Neuronal stem cell (in vitro differentiated cells): Measurements from ENCODE around the gene TECTA.
A peak's percentile ranks its signal among the peaks of the same experiment; 100 is the strongest.

Source experiments
- DNase-seq: peaks from one replicate; pipeline ENCODE4 v3.0.0-alpha.2; 2013; ENCODE audit warnings: low spot score
- H2AFZ ChIP-seq: one replicate; pipeline ENCODE4 v1.6.1; 2013; ENCODE audit warnings: mild to moderate bottlenecking, low read length, inconsistent platforms
- H2AK5ac ChIP-seq: 2 replicates; pipeline ENCODE4 v1.6.1; 2013; ENCODE audit warnings: low read depth, mild to moderate bottlenecking, inconsistent platforms, low read length, moderate library complexity, mixed read lengths
- H2BK120ac ChIP-seq: 2 replicates; pipeline ENCODE4 v1.6.1; 2013; ENCODE audit warnings: low read depth, mild to moderate bottlenecking, inconsistent platforms, low read length, moderate library complexity, mixed read lengths
- H2BK12ac ChIP-seq: one replicate; pipeline ENCODE4 v1.6.1; 2013; ENCODE audit warnings: low read length, inconsistent platforms
- H2BK15ac ChIP-seq: 2 replicates; pipeline ENCODE4 v1.6.1; 2013; ENCODE audit warnings: mild to moderate bottlenecking, low read length, inconsistent platforms, mixed read lengths
- H2BK5ac ChIP-seq: one replicate; pipeline ENCODE4 v1.6.1; 2013; ENCODE audit warnings: inconsistent platforms, mild to moderate bottlenecking, low read length, moderate library complexity
- H3K14ac ChIP-seq: one replicate; pipeline ENCODE4 v1.6.1; 2013; ENCODE audit warnings: low read length, inconsistent platforms
- H3K18ac ChIP-seq: 2 replicates; pipeline ENCODE4 v1.6.1; 2013; ENCODE audit warnings: low read length, inconsistent platforms
- H3K23ac ChIP-seq: 2 replicates; pipeline ENCODE4 v1.6.1; 2013; ENCODE audit warnings: low read depth, mild to moderate bottlenecking, mixed read lengths, low read length, inconsistent platforms; ENCODE audit not compliant: poor library complexity
- H3K27ac ChIP-seq: replicated peaks from 3 replicates; pipeline ENCODE4 v1.5.1; 2013; ENCODE audit warnings: low read length, inconsistent platforms
- H3K27me3 ChIP-seq, 3 experiments: 2 replicates each; pipeline ENCODE4 v1.6.1; 2013; ENCODE audit warnings: low read length in 3 of 3, mild to moderate bottlenecking in 2 of 3, inconsistent platforms in 1 of 3, low read depth in 1 of 3, mixed read lengths in 1 of 3, moderate library complexity in 1 of 3; ENCODE audit not compliant: control insufficient read depth in 3 of 3, insufficient read depth in 3 of 3
- H3K36me3 ChIP-seq, 2 donors: replicated peaks in 1 of 2; 2 replicates each; pipeline ENCODE4 v1.6.1; 2013; ENCODE audit warnings: low read length in 2 of 2; ENCODE audit not compliant: control insufficient read depth in 2 of 2, insufficient read depth in 2 of 2
- H3K4ac ChIP-seq: 2 replicates; pipeline ENCODE4 v1.6.1; 2013; ENCODE audit warnings: inconsistent platforms, mild to moderate bottlenecking, low read length, moderate library complexity
- H3K4me1 ChIP-seq, 2 donors: 1 replicate in 1 of 2; 2 replicates in 1 of 2; pipeline ENCODE4 v1.6.1; 2013; ENCODE audit warnings: low read length in 2 of 2, low read depth in 1 of 2; ENCODE audit not compliant: control insufficient read depth in 2 of 2, insufficient read depth in 1 of 2
- H3K4me2 ChIP-seq: one replicate; pipeline ENCODE4 v1.6.1; 2013; ENCODE audit warnings: mild to moderate bottlenecking, low read length, inconsistent platforms; ENCODE audit not compliant: insufficient read depth, poor library complexity, severe bottlenecking
- H3K4me3 ChIP-seq, 2 donors: 2 replicates each; pipeline ENCODE4 v1.5.1; 2013; ENCODE audit warnings: low read length in 2 of 2, mild to moderate bottlenecking in 2 of 2, inconsistent platforms in 1 of 2, moderate library complexity in 1 of 2
- H3K79me1 ChIP-seq: one replicate; pipeline ENCODE4 v1.6.1; 2013; ENCODE audit warnings: low read depth, mild to moderate bottlenecking, inconsistent platforms, low read length, moderate library complexity
- H3K9ac ChIP-seq: one replicate; pipeline ENCODE4 v1.6.1; 2013; ENCODE audit warnings: mild to moderate bottlenecking, low read depth, low read length, inconsistent platforms; ENCODE audit not compliant: poor library complexity
- H3K9me3 ChIP-seq, 2 donors: replicated peaks in 1 of 2; 2 replicates each; pipeline versions ENCODE3 to v1.6.1; 2013; ENCODE audit warnings: low read length in 2 of 2, mild to moderate bottlenecking in 2 of 2, inconsistent platforms in 1 of 2, low read depth in 1 of 2, mixed read lengths in 1 of 2, moderate library complexity in 1 of 2; ENCODE audit not compliant: control insufficient read depth in 2 of 2, insufficient read depth in 1 of 2
- H4K8ac ChIP-seq: one replicate; pipeline ENCODE4 v1.6.1; 2013; ENCODE audit warnings: low read depth, mild to moderate bottlenecking, inconsistent platforms, low read length, moderate library complexity
- H4K91ac ChIP-seq: one replicate; pipeline ENCODE4 v1.6.1; 2013; ENCODE audit warnings: low read length, low read depth, mild to moderate bottlenecking, inconsistent platforms; ENCODE audit not compliant: poor library complexity
- WGBS, 2 donors: extraction: QIAGEN DNeasy Blood & Tissue Kit; methylation state at CpG; one replicate each; pipeline ENCODE4 v1.1.7; 2013; ENCODE audit warnings: missing lambda C conversion rate in 2 of 2, mixed read lengths in 1 of 2; ENCODE audit not compliant: insufficient read length in 2 of 2, insufficient replicate concordance in 1 of 2; ENCODE audit errors: extremely low coverage in 2 of 2; 5-methylcytosine and 5-hydroxymethylcytosine counted together

The TECTA gene

GRCh38 chr11:121199516-121199915, 98.5 kb downstream of the TECTA start:
- H2BK12ac ChIP-seq, result no peak overlapping the region
- no peak overlapping the region for H3K18ac ChIP-seq
- no peaks in the 10 kb centered on the region for H3K36me3 ChIP-seq
- H3K4me3 ChIP-seq, result no peak overlapping the region
- H3K9ac ChIP-seq, result no peak overlapping the region
- no peak overlapping the region for H2BK15ac ChIP-seq
- H3K23ac ChIP-seq, result no peak overlapping the region
- no CpG with 5 or more reads among the region's 3 CpGs for WGBS, 2 donors
- no peak overlapping the region for H2BK120ac ChIP-seq
- H4K8ac ChIP-seq, result no peak overlapping the region
- DNase-seq, result no peak
- no peak overlapping the region for H4K91ac ChIP-seq
- H3K9me3 ChIP-seq, result no peaks in the 10 kb centered on the region
- H3K79me1 ChIP-seq, result no peaks in the 10 kb centered on the region
- H3K4me1 ChIP-seq, result peaks cover 0 to 20% of the 10 kb centered on the region in 2 donors
- no peak overlapping the region for H3K4ac ChIP-seq
- no peak overlapping the region for H2AK5ac ChIP-seq
- no peak overlapping the region for H3K4me2 ChIP-seq
- peak overlapping the region; percentile 70 for H2AFZ ChIP-seq
- H3K27ac ChIP-seq, result no peak overlapping the region
- H3K27me3 ChIP-seq, result no peaks in the 10 kb centered on the region
- no peak overlapping the region for H2BK5ac ChIP-seq
- no peak overlapping the region for H3K14ac ChIP-seq

- Histone ChIP-seq H3K4me2 (no peak overlapping the region), H2BK120ac (no peak overlapping the region), H3K27ac (no peak overlapping the region), H3K4me3 (no peak overlapping the region), H3K27me3 (no peaks in the 10 kb centered on the region), H3K9ac (no peak overlapping the region), H3K18ac (no peak overlapping the region), H3K14ac (no peak overlapping the region), H2BK5ac (no peak overlapping the region), H3K36me3 (no peaks in the 10 kb centered on the region), H4K91ac (no peak overlapping the region), H2AK5ac (no peak overlapping the region), H3K9me3 (no peaks in the 10 kb centered on the region), H3K79me1 (no peaks in the 10 kb centered on the region), H3K4me1 (peaks cover 0 to 7% of the 10 kb centered on the region in 2 donors), H2BK15ac (no peak overlapping the region), H3K23ac (no peak overlapping the region), H3K4ac (no peak overlapping the region), H4K8ac (no peak overlapping the region), H2AFZ (no peak overlapping the region), H2BK12ac (no peak overlapping the region)
- WGBS, 2 donors, result no CpG with 5 or more reads among the region's 2 CpGs
- no peak for DNase-seq
Observed at GRCh38 chr11:121206810-121207209, 105.8 kb downstream of the TECTA start.

GRCh38 chr11:121207485-121208115, 106.6 kb downstream of the TECTA start:
- Histone ChIP-seq H2AK5ac (no peak overlapping the region), H3K27me3 (no peaks in the 10 kb centered on the region)

GRCh38 chr11:121210445-121211080, 109.5 kb downstream of the TECTA start:
- no peak overlapping the region for H2BK15ac ChIP-seq
- no peak for DNase-seq

More at GRCh38 chr11:121207485-121208115, 106.6 kb downstream of the TECTA start:
- no peak overlapping the region for H3K9ac ChIP-seq
- H3K36me3 ChIP-seq, result no peaks in the 10 kb centered on the region
- H3K27ac ChIP-seq, result no peak overlapping the region
- no peak overlapping the region for H3K4ac ChIP-seq
- no peak overlapping the region for H3K4me2 ChIP-seq
- H3K23ac ChIP-seq, result no peak overlapping the region
- H3K4me1 ChIP-seq, result peaks cover 0 to 7% of the 10 kb centered on the region in 2 donors
- no peak overlapping the region for H2AFZ ChIP-seq
- no peak overlapping the region for H4K8ac ChIP-seq
- no peak overlapping the region for H3K4me3 ChIP-seq
- H2BK12ac ChIP-seq, result no peak overlapping the region
- no peak for DNase-seq
- no peak overlapping the region for H2BK120ac ChIP-seq
- H2BK15ac ChIP-seq, result no peak overlapping the region
- H3K79me1 ChIP-seq, result no peaks in the 10 kb centered on the region
- no peak overlapping the region for H3K18ac ChIP-seq
- H2BK5ac ChIP-seq, result no peak overlapping the region
- H4K91ac ChIP-seq, result no peak overlapping the region
- no peaks in the 10 kb centered on the region for H3K9me3 ChIP-seq
- H3K14ac ChIP-seq, result no peak overlapping the region

More at GRCh38 chr11:121210445-121211080, 109.5 kb downstream of the TECTA start:
- no peaks in the 10 kb centered on the region for H3K79me1 ChIP-seq
- no peak overlapping the region for H2BK12ac ChIP-seq
- no peak overlapping the region for H3K23ac ChIP-seq
- H3K14ac ChIP-seq, result no peak overlapping the region
- no peak overlapping the region for H2BK5ac ChIP-seq
- no peak overlapping the region for H4K91ac ChIP-seq
- no peak overlapping the region for H3K4ac ChIP-seq
- no peak overlapping the region for H2AK5ac ChIP-seq
- no peak overlapping the region for H4K8ac ChIP-seq
- no peak overlapping the region for H2BK120ac ChIP-seq
- peaks cover 0 to 3% of the 10 kb centered on the region in 2 donors for H3K9me3 ChIP-seq
- no peak overlapping the region for H3K9ac ChIP-seq
- no peak overlapping the region for H3K18ac ChIP-seq
- H2AFZ ChIP-seq, result no peak overlapping the region
- H3K4me1 ChIP-seq, result peaks cover 1 to 10% of the 10 kb centered on the region in 2 donors
- H3K36me3 ChIP-seq, result no peaks in the 10 kb centered on the region
- no peak overlapping the region for H3K4me3 ChIP-seq
- H3K27me3 ChIP-seq, result no peaks in the 10 kb centered on the region
- H3K4me2 ChIP-seq, result no peak overlapping the region
- H3K27ac ChIP-seq, result no peak overlapping the region
